Activated T-cell treated with anti-CD3 and anti-CD28 coated beads, Interleukin-2, amount 50 U/mL, for 4 hours (primary cell): ENCODE data around the gene PRKG1. TPM values are rescaled to one million over a fixed set of nuclear protein-coding genes. Genes with fewer than 3 reads are reported as not detected.

Source experiments
- ATAC-seq, 2 donors: fragments of 200-7000 bp; cut with Tn5 transposase; one replicate each; pipeline ENCODE4 v1.10.0; 2021
- DNase-seq: peaks from one replicate; pipeline ENCODE4 v3.0.0-alpha.2; 2020
- H3K27me3 Mint-ChIP-seq: one replicate; pipeline ENCODE4 v1.8.0; 2021; ENCODE audit warnings: low read depth, mixed read lengths
- H3K36me3 Mint-ChIP-seq: one replicate; pipeline ENCODE4 v1.8.0; 2022; ENCODE audit warnings: mixed read lengths; ENCODE audit not compliant: insufficient read depth
- H3K4me1 Mint-ChIP-seq: one replicate; pipeline ENCODE4 v1.8.0; 2021; ENCODE audit warnings: low read depth, mixed read lengths
- H3K4me3 Mint-ChIP-seq: one replicate; pipeline ENCODE4 v1.8.0; 2021; ENCODE audit warnings: mild to moderate bottlenecking, moderate library complexity, mixed read lengths
- H3K9me3 Mint-ChIP-seq: one replicate; pipeline ENCODE4 v1.8.0; 2021; ENCODE audit warnings: mixed read lengths
- total RNA-seq, 3 donors: library from RNA; stranded (reverse); gene quantifications; one replicate each; pipeline ENCODE4 v1.2.1, GENCODE V29; 2021

PRKG1 gene
- total RNA-seq, 3 donors from 2014 or later, result 0.08 TPM; not detected in 2

- Mint-ChIP-seq H3K9me3 (no peaks in the 10 kb centered on the region), H3K4me3 (no peak overlapping the region), H3K27me3 (no peaks in the 10 kb centered on the region), H3K4me1 (no peaks in the 10 kb centered on the region), H3K36me3 (no peaks in the 10 kb centered on the region)
- no peak for ATAC-seq
- DNase-seq, result no peak
Observed at GRCh38 chr10:52269233-52269632, 1194.9 kb downstream of the PRKG1 start.

GRCh38 chr10:52276163-52276562 lies 1201.9 kb downstream of the PRKG1 start:
- Mint-ChIP-seq H3K27me3 (peaks cover 3% of the 10 kb centered on the region), H3K36me3 (no peaks in the 10 kb centered on the region), H3K4me3 (no peak overlapping the region), H3K4me1 (no peaks in the 10 kb centered on the region), H3K9me3 (no peaks in the 10 kb centered on the region)
- no peak for ATAC-seq
- DNase-seq, result no peak

- peaks cover 3% of the 10 kb centered on the region for H3K27me3 Mint-ChIP-seq
- ATAC-seq (no peak), DNase-seq (no peak)
- H3K36me3 Mint-ChIP-seq, result no peaks in the 10 kb centered on the region
- H3K4me3 Mint-ChIP-seq, result no peak overlapping the region
- no peaks in the 10 kb centered on the region for H3K4me1 Mint-ChIP-seq
- no peaks in the 10 kb centered on the region for H3K9me3 Mint-ChIP-seq
Observed at GRCh38 chr10:52276986-52277385, 1202.7 kb downstream of the PRKG1 start.

DNA sequence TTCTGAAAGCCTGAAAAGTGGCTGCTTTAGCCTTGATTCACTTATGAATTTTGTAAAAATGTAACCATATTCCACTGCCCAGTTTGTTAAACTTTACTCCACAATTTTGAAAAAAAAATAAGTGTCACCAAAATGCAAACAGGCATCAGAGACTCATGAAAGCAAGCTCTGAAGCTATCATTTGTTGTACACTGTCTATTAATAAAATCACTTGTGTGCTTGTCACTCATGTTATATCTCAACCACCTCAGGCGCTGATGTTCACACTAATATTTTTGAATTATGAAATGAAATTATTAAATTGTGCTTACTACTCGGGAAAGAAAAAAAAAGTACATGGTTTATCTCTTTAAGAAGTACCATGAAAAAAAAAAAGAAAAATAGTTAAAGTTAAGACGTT lies 1205.3 kb downstream of the PRKG1 start:
- H3K9me3 Mint-ChIP-seq, result peaks cover 4% of the 10 kb centered on the region

GRCh38 chr10:52280051-52280450 lies 1205.8 kb downstream of the PRKG1 start:
- Mint-ChIP-seq H3K4me1 (no peaks in the 10 kb centered on the region), H3K36me3 (no peaks in the 10 kb centered on the region), H3K9me3 (peaks cover 4% of the 10 kb centered on the region), H3K27me3 (peaks cover 3% of the 10 kb centered on the region), H3K4me3 (no peak overlapping the region)
- ATAC-seq (no peak), DNase-seq (no peak)

More for the DNA sequence above, 1205.3 kb downstream of the PRKG1 start:
- H3K27me3 Mint-ChIP-seq, result peaks cover 3% of the 10 kb centered on the region
- no peak overlapping the region for H3K4me3 Mint-ChIP-seq
- H3K4me1 Mint-ChIP-seq, result no peaks in the 10 kb centered on the region
- no peak for ATAC-seq
- no peak for DNase-seq
- no peaks in the 10 kb centered on the region for H3K36me3 Mint-ChIP-seq

GRCh38 chr10:52283174-52283573 lies 1208.9 kb downstream of the PRKG1 start:
- Mint-ChIP-seq H3K9me3 (peaks cover 4% of the 10 kb centered on the region), H3K27me3 (no peaks in the 10 kb centered on the region), H3K4me3 (no peak overlapping the region), H3K4me1 (no peaks in the 10 kb centered on the region), H3K36me3 (no peaks in the 10 kb centered on the region)
- ATAC-seq, result no peak
- DNase-seq, result no peak

- no peak for DNase-seq
- no peaks in the 10 kb centered on the region for H3K36me3 Mint-ChIP-seq
- no peaks in the 10 kb centered on the region for H3K27me3 Mint-ChIP-seq
- H3K9me3 Mint-ChIP-seq, result peaks cover 4% of the 10 kb centered on the region
- no peak overlapping the region for H3K4me3 Mint-ChIP-seq
- no peaks in the 10 kb centered on the region for H3K4me1 Mint-ChIP-seq
- ATAC-seq, result no peak
Observed at GRCh38 chr10:52284416-52285013, 1210.2 kb downstream of the PRKG1 start.

DNA sequence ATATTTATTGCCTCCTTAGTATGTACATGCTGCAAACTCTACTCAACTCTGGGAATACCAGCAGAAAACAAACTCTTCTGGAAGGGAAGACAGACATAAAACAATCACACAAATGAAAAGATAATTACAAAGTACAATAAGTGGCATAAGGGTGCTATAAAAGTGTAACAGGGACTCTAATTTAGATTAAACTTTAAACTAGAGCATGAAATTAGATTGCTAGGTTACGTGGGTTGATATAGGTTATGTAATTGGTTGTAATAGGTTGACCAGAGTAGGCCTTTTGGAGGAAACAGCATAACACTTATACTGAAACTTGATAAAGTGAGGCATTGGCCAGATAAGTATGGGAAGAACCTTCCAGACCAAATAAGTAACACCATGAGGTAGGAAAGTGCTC lies 1213.6 kb downstream of the PRKG1 start:
- H3K36me3 Mint-ChIP-seq, result no peaks in the 10 kb centered on the region
- H3K4me3 Mint-ChIP-seq, result no peak overlapping the region
- no peaks in the 10 kb centered on the region for H3K27me3 Mint-ChIP-seq
- ATAC-seq, result no peak
- peaks cover 3% of the 10 kb centered on the region for H3K9me3 Mint-ChIP-seq
- no peaks in the 10 kb centered on the region for H3K4me1 Mint-ChIP-seq
- DNase-seq, result no peak

GRCh38 chr10:52297747-52298146 lies 1223.5 kb downstream of the PRKG1 start:
- no peaks in the 10 kb centered on the region for H3K36me3 Mint-ChIP-seq
- no peaks in the 10 kb centered on the region for H3K27me3 Mint-ChIP-seq
- peaks cover 3% of the 10 kb centered on the region for H3K9me3 Mint-ChIP-seq
- no peak overlapping the region for H3K4me3 Mint-ChIP-seq
- no peaks in the 10 kb centered on the region for H3K4me1 Mint-ChIP-seq
- no peak for ATAC-seq
- DNase-seq, result no peak

DNA sequence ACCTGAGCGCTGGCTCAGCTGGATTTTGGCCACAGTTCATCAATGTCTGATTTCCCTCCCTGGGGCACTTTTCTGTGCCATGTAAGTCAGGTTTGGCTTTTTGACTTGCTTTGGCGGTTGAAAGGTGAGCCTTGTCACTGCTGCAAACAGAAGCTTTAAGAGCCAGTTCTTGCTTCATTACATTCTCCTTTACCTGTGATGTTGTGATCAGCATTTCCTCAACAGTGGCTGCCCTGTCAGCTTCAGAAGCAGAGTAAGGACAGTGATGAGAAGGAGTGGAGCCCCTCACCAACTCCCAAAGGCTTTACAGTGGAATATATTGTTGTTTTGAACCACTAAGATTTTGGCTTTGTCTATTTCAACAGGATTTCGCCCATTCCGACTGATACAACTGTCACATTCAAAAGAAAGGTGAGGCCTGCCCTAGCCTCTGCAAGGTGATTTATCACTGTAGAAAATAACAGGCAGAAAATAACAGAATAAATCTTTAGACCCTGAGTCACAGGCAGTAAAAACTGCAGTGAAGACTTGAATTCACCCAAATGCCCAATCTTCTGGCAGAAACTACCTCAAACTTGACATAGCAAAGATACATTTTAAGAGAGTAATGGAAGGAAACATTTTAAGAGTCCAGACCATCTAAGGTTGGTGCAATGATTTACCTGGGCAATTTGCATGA lies 1226.5 kb downstream of the PRKG1 start:
- Mint-ChIP-seq H3K4me1 (no peaks in the 10 kb centered on the region), H3K27me3 (no peaks in the 10 kb centered on the region), H3K36me3 (no peaks in the 10 kb centered on the region), H3K9me3 (peaks cover 3% of the 10 kb centered on the region), H3K4me3 (no peak overlapping the region)
- no peak for DNase-seq
- no peak for ATAC-seq

DNA sequence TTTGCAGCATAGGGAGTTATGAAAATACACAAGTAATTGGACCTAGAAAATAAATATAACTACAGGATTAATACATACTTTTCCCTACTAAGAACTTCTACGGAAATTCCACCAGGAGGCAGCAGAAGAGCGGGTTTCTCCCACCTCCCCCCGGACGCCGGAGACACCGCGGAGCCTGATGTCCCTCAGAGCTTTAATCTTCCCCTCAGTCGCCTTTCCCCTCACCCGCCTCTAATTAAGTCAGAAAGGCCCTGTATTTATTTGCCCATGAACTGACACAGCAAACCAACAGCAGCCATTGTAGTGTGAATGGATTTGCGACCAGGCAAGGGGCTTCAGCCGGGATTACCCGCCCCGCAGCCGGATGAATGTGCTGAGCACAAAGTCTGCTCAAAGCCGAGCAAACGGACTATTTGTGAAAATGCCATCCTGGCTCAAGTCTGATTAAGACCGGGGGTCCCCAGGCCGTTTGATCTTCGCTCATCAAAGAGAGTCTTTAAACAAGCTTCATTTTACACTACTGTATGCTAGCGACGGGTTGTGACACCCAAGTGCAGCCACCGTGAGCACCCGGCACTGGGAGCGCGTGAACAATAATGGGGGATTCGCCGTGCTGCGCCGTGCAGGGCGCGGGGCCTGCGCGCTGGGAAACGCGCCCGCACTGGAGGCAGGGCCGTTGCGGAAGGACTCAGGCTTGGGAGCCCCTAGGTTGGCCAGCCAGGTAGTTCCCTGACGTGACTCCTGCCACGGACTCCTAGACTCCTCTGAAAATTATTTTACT lies 1234.2 kb downstream of the PRKG1 start:
- no peak for DNase-seq
- Mint-ChIP-seq H3K27me3 (peaks cover 48% of the 10 kb centered on the region), H3K36me3 (no peaks in the 10 kb centered on the region), H3K4me3 (peak overlapping the region; percentile 31), H3K9me3 (no peaks in the 10 kb centered on the region), H3K4me1 (peaks cover 6% of the 10 kb centered on the region)
- peak in 1 of 2 donors; percentile 7 for ATAC-seq

- H3K9me3 Mint-ChIP-seq, result no peaks in the 10 kb centered on the region
- no peak overlapping the region for H3K4me3 Mint-ChIP-seq
- no peaks in the 10 kb centered on the region for H3K36me3 Mint-ChIP-seq
- H3K4me1 Mint-ChIP-seq, result peaks cover 18% of the 10 kb centered on the region
- DNase-seq (no peak), ATAC-seq (no peak)
- peaks cover 72% of the 10 kb centered on the region for H3K27me3 Mint-ChIP-seq
Observed at GRCh38 chr10:52312942-52313255, 1238.6 kb downstream of the PRKG1 start.

DNA sequence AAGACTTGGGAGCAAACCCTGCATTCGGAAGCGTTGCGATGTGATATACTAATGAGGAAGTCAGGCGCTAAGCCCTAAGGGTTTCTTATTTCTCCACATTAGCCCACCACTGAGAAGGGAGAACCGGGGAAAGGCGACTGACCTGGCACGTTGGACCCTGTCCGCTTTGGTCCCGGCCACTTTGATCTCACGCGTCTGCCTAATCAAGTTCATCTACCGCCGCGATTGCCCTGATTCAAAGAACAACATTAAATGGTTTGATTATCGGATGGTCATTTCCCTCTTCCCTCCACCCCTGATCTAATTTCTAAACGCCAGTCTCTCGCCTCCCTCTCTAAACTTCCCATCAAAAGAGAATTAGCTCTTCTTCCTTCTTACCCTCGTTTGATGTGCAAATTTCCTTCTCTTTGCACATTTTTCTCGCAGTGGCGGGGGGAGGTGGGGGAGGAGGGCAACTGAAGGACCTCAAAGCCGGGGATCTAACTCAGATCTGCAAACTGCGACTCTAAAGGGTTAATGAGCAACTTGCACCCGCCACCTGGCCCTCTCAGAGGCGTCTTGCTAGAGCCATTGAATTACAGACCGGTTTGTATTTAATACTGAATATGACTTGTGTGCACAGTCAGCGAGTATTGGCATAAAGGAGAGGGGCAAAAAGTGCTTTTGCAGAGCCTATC lies 1239.1 kb downstream of the PRKG1 start:
- peaks cover 18% of the 10 kb centered on the region for H3K4me1 Mint-ChIP-seq
- H3K36me3 Mint-ChIP-seq, result no peaks in the 10 kb centered on the region
- ATAC-seq (no peak), DNase-seq (no peak)
- peak overlapping the region; percentile 1 for H3K4me3 Mint-ChIP-seq
- peaks cover 67% of the 10 kb centered on the region for H3K27me3 Mint-ChIP-seq
- no peaks in the 10 kb centered on the region for H3K9me3 Mint-ChIP-seq

DNA sequence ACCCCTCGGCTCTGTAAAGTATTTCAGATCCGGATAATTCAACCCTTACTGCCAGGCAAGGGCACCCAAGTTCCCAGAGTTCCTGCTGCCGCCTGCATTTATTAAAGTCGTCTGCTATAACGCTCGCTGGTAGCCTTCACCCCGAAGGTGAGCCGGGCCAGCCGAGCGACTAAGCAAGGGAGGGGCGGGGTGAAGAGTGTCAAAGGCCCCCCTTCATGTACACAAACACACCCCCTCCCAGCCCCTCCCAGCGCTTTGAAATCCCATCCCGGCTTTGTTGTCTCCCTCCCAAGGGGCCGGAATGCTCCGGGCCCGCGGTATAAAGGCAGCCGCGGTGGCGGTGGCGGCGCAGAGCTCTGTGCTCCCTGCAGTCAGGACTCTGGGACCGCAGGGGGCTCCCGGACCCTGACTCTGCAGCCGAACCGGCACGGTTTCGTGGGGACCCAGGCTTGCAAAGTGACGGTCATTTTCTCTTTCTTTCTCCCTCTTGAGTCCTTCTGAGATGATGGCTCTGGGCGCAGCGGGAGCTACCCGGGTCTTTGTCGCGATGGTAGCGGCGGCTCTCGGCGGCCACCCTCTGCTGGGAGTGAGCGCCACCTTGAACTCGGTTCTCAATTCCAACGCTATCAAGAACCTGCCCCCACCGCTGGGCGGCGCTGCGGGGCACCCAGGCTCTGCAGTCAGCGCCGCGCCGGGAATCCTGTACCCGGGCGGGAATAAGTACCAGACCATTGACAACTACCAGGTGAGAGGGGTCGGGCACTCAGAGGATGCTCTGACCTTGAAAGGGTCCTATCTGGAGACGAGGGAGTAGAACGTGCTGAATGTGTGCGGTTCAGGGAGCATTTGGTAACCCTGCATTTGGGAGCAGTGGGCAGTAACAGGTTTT lies 1239.9 kb downstream of the PRKG1 start, which contains the start of gene DKK1:
Gene DKK1, plus strand, starts transcription at position 349 of the 889 bp plus-strand sequence. Its CDS starts 154 bp downstream, at position 503.
- no peaks in the 10 kb centered on the region for H3K36me3 Mint-ChIP-seq
- ATAC-seq, result peak; percentile 30 to 58
- peak within 1 kb of the TSS; percentile 51 for H3K4me3 Mint-ChIP-seq
- peaks cover 16% of the 10 kb centered on the region for H3K4me1 Mint-ChIP-seq
- H3K27me3 Mint-ChIP-seq, result peaks cover 60% of the 10 kb centered on the region
- no peak for DNase-seq
- no peaks in the 10 kb centered on the region for H3K9me3 Mint-ChIP-seq
